Measurements from ENCODE around the gene ITFG1.

The ITFG1 gene

GRCh38 chr16:47377154-47377553, 83.7 kb downstream of the ITFG1 start:
- TF ChIP-seq EZH2phosphoT487 (IDR thresholded peaks at IDR 0.05; ENCODE audit: borderline replicate concordance, low read length) = no peak
- no peak for TF ChIP-seq CTCF (IDR thresholded peaks at IDR 0.05; ENCODE audit: low read depth, low read length, poor library complexity, severe bottlenecking)
- peaks cover 13% of the 10 kb centered on the region; the same call in 1 of the 2 replicates for H3K36me3 ChIP-seq (ENCODE audit: control insufficient read depth, low read length)
- H3K9me2 ChIP-seq (replicated peaks; ENCODE audit: control insufficient read depth, low read length) = no peaks in the 10 kb centered on the region
- H3K4me1 ChIP-seq (ENCODE audit: control insufficient read depth, low read length) = no peaks in the 10 kb centered on the region
- no peak overlapping the region for H3K4me3 ChIP-seq (ENCODE audit: low read length)
- H3K79me2 ChIP-seq (ENCODE audit: control insufficient read depth, low read length) = no peaks in the 10 kb centered on the region
- no peaks in the 10 kb centered on the region for H4K20me1 ChIP-seq (ENCODE audit: control insufficient read depth, insufficient read depth, low read depth, low read length)
- H3K27me3 ChIP-seq (ENCODE audit: control insufficient read depth, low read length) = no peaks in the 10 kb centered on the region
- no peak overlapping the region for H3K4me2 ChIP-seq (ENCODE audit: low read length)
- H3K9me3 ChIP-seq (ENCODE audit: control insufficient read depth, insufficient read depth, low read length) = no peaks in the 10 kb centered on the region
- H3F3A ChIP-seq (ENCODE audit: control insufficient read depth, insufficient read depth) = no peaks in the 10 kb centered on the region
- H3K27ac ChIP-seq (ENCODE audit: low read depth, low read length) = no peak overlapping the region

- H3K27me3 ChIP-seq (ENCODE audit: control insufficient read depth, low read length) = no peaks in the 10 kb centered on the region
- no peaks in the 10 kb centered on the region for H3K79me2 ChIP-seq (ENCODE audit: control insufficient read depth, low read length)
- no peaks in the 10 kb centered on the region for H4K20me1 ChIP-seq (ENCODE audit: control insufficient read depth, insufficient read depth, low read depth, low read length)
- H3K9me2 ChIP-seq (replicated peaks; ENCODE audit: control insufficient read depth, low read length) = no peaks in the 10 kb centered on the region
- no peak overlapping the region for H3K27ac ChIP-seq (ENCODE audit: low read depth, low read length)
- no peak overlapping the region for H3K4me3 ChIP-seq (ENCODE audit: low read length)
- peaks cover 20% of the 10 kb centered on the region for H3K36me3 ChIP-seq (ENCODE audit: control insufficient read depth, low read length)
- H3F3A ChIP-seq (ENCODE audit: control insufficient read depth, insufficient read depth) = no peaks in the 10 kb centered on the region
- peaks cover 7% of the 10 kb centered on the region; the same call in 1 of the 2 replicates for H3K9me3 ChIP-seq (ENCODE audit: control insufficient read depth, insufficient read depth, low read length)
- H3K4me2 ChIP-seq (ENCODE audit: low read length) = no peak overlapping the region
- TF ChIP-seq EZH2phosphoT487 (IDR thresholded peaks at IDR 0.05; ENCODE audit: borderline replicate concordance, low read length) (no peak), CTCF (IDR thresholded peaks at IDR 0.05; ENCODE audit: low read depth, low read length, poor library complexity, severe bottlenecking) (no peak)
- no peaks in the 10 kb centered on the region for H3K4me1 ChIP-seq (ENCODE audit: control insufficient read depth, low read length)
These were observed 85.4 kb downstream of the ITFG1 start for GRCh38 chr16:47375423-47375822.

- no peaks in the 10 kb centered on the region for H3K4me1 ChIP-seq (ENCODE audit: control insufficient read depth, low read length)
- peaks cover 11% of the 10 kb centered on the region; the same call in 1 of the 2 replicates for H3K9me3 ChIP-seq (ENCODE audit: control insufficient read depth, insufficient read depth, low read length)
- H3F3A ChIP-seq (ENCODE audit: control insufficient read depth, insufficient read depth) = no peaks in the 10 kb centered on the region
- H3K79me2 ChIP-seq (ENCODE audit: control insufficient read depth, low read length) = no peaks in the 10 kb centered on the region
- H3K4me2 ChIP-seq (ENCODE audit: low read length) = no peak overlapping the region
- H3K36me3 ChIP-seq (ENCODE audit: control insufficient read depth, low read length) = peaks cover 20% of the 10 kb centered on the region
- H3K4me3 ChIP-seq (ENCODE audit: low read length) = no peak overlapping the region
- H3K27ac ChIP-seq (ENCODE audit: low read depth, low read length) = no peak overlapping the region
- H3K9me2 ChIP-seq (replicated peaks; ENCODE audit: control insufficient read depth, low read length) = no peaks in the 10 kb centered on the region
- no peak for TF ChIP-seq CTCF (IDR thresholded peaks at IDR 0.05; ENCODE audit: low read depth, low read length, poor library complexity, severe bottlenecking)
- no peak for TF ChIP-seq EZH2phosphoT487 (IDR thresholded peaks at IDR 0.05; ENCODE audit: borderline replicate concordance, low read length)
- no peaks in the 10 kb centered on the region for H4K20me1 ChIP-seq (ENCODE audit: control insufficient read depth, insufficient read depth, low read depth, low read length)
- H3K27me3 ChIP-seq (ENCODE audit: control insufficient read depth, low read length) = no peaks in the 10 kb centered on the region
These were observed 86.2 kb downstream of the ITFG1 start for GRCh38 chr16:47374629-47375028.
